ENCODE results near the gene SEMA3D.

The SEMA3D gene

DNA sequence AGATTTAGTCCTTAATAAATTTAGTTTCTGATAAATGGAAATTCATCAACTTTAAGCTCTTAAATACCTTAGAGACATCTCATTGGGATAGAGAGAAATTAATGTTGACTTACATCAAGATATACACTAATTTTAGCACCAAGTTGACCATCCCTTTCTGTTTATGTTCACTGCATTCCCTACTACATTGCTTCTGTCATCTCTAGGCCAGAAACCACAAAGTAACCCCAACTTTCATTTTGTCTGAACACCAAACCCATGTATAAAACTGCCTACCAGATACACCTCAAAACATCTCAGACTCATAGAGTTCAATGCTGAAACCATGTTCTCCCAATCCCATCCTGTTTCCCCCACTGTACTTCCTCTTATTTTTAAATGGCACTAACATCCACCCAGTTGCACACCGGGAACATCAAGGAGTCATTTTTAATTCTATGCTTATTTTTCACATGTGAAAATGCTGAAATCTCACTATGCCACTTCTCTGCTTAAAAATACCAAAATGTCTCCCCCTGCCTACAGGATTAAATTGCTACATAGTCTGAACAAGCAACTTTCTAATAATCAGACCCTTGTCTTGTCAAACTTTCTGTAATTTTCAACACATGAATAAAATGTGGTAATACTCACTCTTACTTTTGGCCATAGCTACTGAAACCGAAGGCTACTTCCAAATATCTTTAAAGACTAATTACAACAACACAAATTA is 201.6 kb downstream of the SEMA3D start:
- no peak for DNase-seq (ENCODE audit: low spot score)
- TF ChIP-seq, protein P1, sequence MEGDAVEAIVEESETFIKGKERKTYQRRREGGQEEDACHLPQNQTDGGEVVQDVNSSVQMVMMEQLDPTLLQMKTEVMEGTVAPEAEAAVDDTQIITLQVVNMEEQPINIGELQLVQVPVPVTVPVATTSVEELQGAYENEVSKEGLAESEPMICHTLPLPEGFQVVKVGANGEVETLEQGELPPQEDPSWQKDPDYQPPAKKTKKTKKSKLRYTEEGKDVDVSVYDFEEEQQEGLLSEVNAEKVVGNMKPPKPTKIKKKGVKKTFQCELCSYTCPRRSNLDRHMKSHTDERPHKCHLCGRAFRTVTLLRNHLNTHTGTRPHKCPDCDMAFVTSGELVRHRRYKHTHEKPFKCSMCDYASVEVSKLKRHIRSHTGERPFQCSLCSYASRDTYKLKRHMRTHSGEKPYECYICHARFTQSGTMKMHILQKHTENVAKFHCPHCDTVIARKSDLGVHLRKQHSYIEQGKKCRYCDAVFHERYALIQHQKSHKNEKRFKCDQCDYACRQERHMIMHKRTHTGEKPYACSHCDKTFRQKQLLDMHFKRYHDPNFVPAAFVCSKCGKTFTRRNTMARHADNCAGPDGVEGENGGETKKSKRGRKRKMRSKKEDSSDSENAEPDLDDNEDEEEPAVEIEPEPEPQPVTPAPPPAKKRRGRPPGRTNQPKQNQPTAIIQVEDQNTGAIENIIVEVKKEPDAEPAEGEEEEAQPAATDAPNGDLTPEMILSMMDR (IDR thresholded peaks at IDR 0.05; ENCODE audit: extremely low read depth, missing control alignments): no peak

DNA sequence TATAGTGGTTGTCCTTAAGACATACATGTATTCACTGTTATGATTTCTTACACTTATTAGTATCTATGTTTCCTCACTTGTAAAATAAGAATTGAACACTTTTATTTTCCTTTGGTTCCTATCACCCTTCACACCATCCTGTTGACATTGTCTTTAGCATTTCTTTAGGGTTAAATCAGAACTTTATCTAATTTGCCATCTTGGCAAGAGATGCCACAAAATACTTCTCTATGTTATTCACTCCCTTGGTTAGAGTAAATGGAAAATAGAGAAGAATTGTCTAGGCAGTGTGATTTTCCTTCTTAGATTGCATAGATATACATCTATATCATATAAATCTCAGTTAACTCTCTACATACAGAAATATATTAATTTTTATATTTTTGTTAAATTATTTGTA is 204.7 kb downstream of the SEMA3D start:
- no peak for DNase-seq (ENCODE audit: low spot score)
- TF ChIP-seq, protein P1 (IDR thresholded peaks at IDR 0.05; ENCODE audit: extremely low read depth, missing control alignments): no peak

DNA sequence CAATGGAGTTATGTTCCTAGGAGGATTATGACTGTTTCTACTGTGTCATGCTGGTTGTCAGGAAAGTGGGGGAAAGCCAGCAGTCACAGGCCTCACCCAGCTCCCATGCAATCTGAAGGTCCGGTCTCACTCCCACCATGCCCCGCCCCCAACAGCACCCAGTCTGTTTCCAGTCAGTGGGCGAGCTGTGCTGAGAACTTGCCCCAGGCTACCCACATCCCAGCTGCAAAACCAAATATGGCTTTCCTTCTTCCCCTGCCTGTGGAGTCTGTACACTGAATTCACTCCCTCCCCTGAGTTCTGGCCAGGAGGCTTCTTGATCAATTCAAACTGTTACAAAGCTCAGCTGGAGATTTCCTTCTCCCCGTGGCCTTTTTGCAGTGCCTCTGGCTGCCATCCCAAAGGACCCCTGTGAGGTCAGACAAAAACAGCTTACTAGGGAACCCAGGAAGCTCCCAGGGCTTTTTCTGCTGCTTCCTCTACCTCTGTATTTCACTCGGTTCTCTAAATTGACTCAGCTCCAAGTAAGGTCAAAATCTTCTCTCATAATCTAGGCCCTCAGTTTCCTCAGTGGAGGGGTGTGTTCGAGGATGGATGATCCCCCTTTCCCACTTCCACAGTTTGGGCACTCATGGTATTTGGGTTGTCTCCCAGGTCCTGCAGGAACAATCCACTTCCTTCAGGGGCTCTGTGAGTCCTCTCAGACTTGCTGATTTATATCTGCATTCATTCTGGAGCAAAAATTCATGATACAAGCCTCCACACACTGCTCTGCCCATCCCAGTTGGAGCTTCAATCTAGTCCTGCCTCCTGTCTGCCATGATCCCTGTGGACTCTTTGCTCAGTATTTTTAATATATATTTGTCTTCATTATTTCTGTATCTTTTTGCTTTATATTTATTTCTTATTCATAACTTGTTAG is 205.5 kb downstream of the SEMA3D start:
- DNase-seq (ENCODE audit: low spot score): no peak
- TF ChIP-seq, protein P1 (IDR thresholded peaks at IDR 0.05; ENCODE audit: extremely low read depth, missing control alignments): no peak

DNA sequence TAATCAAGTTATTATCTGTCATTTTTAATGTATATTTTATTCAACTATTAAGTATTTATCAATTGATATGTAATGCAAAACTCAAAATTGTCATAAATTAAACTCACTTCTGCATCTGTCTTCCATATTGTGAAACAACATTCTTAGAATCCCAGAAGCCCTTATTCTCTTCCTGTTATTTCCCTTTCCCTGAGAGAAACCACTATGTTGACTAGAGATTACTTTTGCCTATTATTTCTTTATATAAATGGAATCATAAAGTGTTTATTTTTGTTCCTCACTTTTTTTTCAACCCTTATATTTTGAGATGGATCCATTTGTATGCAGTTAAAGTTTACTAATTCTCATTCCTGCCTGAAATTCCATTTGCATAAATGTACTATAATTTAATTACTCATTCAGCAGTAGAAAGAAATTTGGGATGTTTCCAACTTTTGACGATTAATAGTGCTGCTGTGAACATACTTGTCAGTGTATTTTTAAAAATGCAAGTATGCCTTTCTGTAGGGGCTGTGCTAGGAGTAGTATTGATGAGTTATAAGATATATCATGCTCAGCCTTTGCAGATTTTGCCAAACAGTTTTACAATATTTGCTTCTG is 211.2 kb downstream of the SEMA3D start:
- DNase-seq (ENCODE audit: low spot score): no peak
- TF ChIP-seq, protein P1 (IDR thresholded peaks at IDR 0.05; ENCODE audit: extremely low read depth, missing control alignments): no peak

DNA sequence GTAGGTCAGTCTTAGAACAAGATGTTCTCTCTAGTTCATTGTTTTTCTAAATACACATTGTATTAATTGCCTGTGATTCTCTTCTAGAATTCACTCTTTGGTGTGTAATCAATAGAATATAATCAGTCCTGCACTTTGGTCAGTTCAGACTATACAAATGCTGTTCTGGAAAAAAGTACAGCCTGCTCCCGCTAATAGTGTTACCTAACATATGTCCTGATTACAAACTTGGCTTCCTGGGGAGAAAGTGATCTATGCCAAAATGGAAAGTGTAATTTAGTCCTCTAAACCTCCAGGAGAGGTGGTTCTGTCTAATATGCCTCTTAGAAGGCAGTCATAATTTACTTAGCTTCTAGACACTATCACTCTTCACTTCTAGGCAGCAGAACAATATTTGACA is 215.5 kb downstream of the SEMA3D start:
- TF ChIP-seq, protein P1 (IDR thresholded peaks at IDR 0.05; ENCODE audit: extremely low read depth, missing control alignments): no peak
- DNase-seq (ENCODE audit: low spot score): no peak

DNA sequence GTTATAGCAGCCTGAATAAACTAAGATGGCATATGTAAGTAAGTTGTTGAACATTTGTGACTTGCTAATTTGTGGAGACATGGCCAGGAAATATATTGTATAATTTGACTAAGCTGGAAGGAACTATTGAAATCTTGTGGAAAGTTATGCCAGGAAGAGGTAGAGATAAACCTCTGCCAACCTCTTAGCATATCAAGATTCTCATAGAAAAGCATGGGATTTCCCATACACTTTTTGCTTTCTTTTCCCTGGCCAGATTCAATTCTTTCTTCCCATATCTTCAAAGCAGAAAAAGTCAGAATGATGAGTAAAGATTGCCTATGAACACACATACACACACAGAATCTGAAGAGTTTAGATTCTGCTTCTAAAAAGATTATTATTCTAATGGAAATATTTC is 216.2 kb downstream of the SEMA3D start:
- TF ChIP-seq, protein P1 (IDR thresholded peaks at IDR 0.05; ENCODE audit: extremely low read depth, missing control alignments): no peak
- no peak for DNase-seq (ENCODE audit: low spot score)

DNA sequence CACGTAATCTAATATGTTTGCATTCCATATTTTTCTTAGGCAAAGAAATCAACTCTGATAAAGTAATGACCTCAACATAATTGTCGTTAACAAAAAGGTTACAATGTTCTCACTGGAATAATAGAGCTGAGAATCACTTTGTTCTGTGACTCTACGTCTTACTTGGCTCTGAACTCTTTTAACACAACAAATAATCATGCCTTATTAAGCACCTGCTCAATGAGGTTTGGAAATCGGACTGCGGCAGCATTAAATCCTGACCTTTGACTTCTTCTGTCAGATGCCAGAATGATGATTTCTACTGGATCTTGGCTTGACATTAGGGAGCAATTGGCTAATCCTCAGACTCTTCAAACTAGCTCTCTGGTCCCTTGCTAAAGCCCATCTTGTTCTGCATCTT is 233.6 kb downstream of the SEMA3D start:
- TF ChIP-seq, protein P1 (IDR thresholded peaks at IDR 0.05; ENCODE audit: extremely low read depth, missing control alignments): no peak
- no peak for DNase-seq (ENCODE audit: low spot score)
